GM12892 (cell line): Measurements from ENCODE around the gene MAP1LC3C.

Experiments used
- POLR2A ChIP-seq: IDR thresholded peaks from 2 replicates; pipeline ENCODE4 v1.6.1; 2011; ENCODE audit warnings: low read depth, low read length, control low read depth
- POLR2AphosphoS5 ChIP-seq: IDR thresholded peaks from 2 replicates; pipeline ENCODE4 v1.6.1; 2011; ENCODE audit warnings: low read depth, low read length, control low read depth
- TAF1 ChIP-seq: IDR thresholded peaks from 2 replicates; pipeline ENCODE4 v1.6.1; 2011; ENCODE audit warnings: low read depth, mild to moderate bottlenecking, control low read depth, low read length, borderline replicate concordance

DNA sequence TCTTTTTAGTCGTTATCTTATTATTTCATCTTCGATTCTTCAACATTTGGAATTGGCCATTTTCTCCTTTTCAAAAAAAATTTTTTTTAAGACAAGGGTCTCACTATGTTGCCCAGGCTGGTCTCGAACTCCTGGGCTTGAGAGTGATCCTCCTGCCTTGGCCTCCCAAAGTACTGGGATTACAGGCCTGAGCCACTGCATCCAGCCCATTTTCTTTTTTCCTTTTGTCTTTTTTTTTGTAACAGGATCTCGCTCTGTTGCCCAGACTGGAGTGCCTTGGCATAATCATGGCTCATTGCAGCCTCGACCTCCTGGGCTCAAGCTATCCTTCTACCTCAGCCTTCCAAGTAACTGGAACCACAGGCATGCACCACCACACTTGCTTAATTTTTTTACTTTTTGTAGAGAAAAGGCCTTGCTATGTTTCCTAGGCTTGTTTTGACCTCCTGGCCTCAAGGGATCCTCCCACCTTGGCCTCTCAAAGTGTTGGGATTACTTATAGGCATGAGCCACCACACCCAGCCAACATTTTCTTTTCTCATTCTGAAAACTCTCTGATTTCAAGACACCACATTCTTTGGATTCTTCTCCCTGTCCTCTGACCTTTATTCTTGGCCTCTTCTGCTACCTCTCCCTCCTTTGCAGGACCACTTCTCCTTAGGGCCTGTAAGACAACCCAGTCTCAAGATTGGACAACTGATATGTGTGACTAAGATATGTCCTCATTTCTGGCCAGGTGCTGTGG lies 6.0 kb upstream of the MAP1LC3C start:
- no peak for TF ChIP-seq TAF1
- TF ChIP-seq POLR2AphosphoS5 = no peak
- no peak for TF ChIP-seq POLR2A
